Testis (tissue), 3 donors: ENCODE measurements around the gene ATP2B3. TPM values are rescaled to one million over a fixed set of nuclear protein-coding genes. Genes with fewer than 3 reads are reported as not detected.

Experiments used
- DNase-seq: peaks from one replicate; pipeline ENCODE4 v3.0.0-alpha.2; 2019
- H3K27ac ChIP-seq, 2 donors: fragments of 200-600 bp; sonication (generic); one replicate each; pipeline ENCODE4 v1.5.1; 2019
- H3K27me3 ChIP-seq: fragments of 200-600 bp; sonication (generic); one replicate; pipeline ENCODE4 v1.5.1; 2019
- H3K36me3 ChIP-seq: fragments of 200-600 bp; sonication (generic); one replicate; pipeline ENCODE4 v1.5.1; 2017; ENCODE audit warnings: low read depth; ENCODE audit errors: missing control alignments
- H3K4me1 ChIP-seq: fragments of 200-600 bp; sonication (generic); one replicate; pipeline ENCODE4 v1.5.1; 2019
- H3K4me3 ChIP-seq, 2 donors: fragments of 200-600 bp; sonication (generic); one replicate each; pipeline ENCODE4 v1.5.1; 2017 to 2019
- H3K9me3 ChIP-seq: fragments of 200-600 bp; sonication (generic); one replicate; pipeline ENCODE4 v1.5.1; 2017
- CTCF ChIP-seq, 3 experiments: fragments of 450-650 bp in 2 of 3; fragments of 200-600 bp in 1 of 3; sonication (generic) in 1 of 3; IDR thresholded peaks; one replicate each; pipeline ENCODE4 v1.5.1; 2016 to 2019; ENCODE audit warnings: antibody characterized with exemption in 3 of 3, mild to moderate bottlenecking in 2 of 3, moderate library complexity in 1 of 3
- POLR2A ChIP-seq: fragments of 450-650 bp; IDR thresholded peaks from one replicate; pipeline ENCODE4 v1.6.1; 2017; ENCODE audit warnings: antibody characterized with exemption, mild to moderate bottlenecking, moderate library complexity
- WGBS, 2 donors: methylation state at CpG; one replicate each; pipeline ENCODE4 v1.1.5; 2018; 5-methylcytosine and 5-hydroxymethylcytosine counted together
- intact Hi-C: fragments of 100-400 bp; cut with DNase I; formaldehyde crosslinking; loops from one replicate; pipeline ENCODE4 v1.15.1; 2023; ENCODE audit warnings: low total_unique reads
- polyA plus RNA-seq: library from polyadenylated mRNA; stranded (reverse); fragments of 350-450 nt; fragmentation: Illumina TruSeq; extraction: RNeasy Lipid Tissue Mini Kit (QIAGEN cat#74804); gene quantifications from one replicate; pipeline ENCODE4 v1.2.3, GENCODE V29; 2014; ENCODE audit warnings: low read depth, low replicate concordance; ENCODE audit not compliant: insufficient read depth
- total RNA-seq, 2 donors: library from RNA; depleted of rRNA; stranded (reverse); fragments of >200 nt; gene quantifications; one replicate each; pipeline ENCODE4 v1.2.3, GENCODE V29; 2016

The ATP2B3 gene
- total and polyA plus RNA-seq, 3 donors from 2014 or later, result 0.16 to 1.2 (median 0.73) TPM

DNA sequence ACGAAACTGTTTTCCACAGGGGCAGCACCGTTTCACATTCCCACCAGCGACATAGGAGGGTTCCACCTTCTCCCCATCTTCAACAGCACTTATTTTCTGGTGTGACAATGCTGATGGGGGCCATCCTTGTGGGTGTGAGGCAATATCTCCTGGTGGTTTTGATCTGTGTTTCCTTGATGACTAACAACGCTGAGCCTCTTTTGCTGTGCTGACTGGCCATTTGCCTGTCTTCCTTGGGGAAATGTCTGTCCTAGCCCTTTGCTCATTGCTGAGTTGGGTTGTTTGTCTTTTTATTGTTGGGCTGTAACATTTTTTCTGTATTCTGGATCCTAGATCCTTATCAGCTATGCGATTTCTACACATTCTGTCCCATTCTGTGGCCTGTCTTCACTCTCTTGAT is 33.7 kb downstream of the ATP2B3 start:
- Histone ChIP-seq H3K27ac (no peak overlapping the region), H3K27me3 (no peaks in the 10 kb centered on the region), H3K36me3 (no peaks in the 10 kb centered on the region), H3K4me1 (no peaks in the 10 kb centered on the region), H3K4me3 (no peak overlapping the region), H3K9me3 (no peaks in the 10 kb centered on the region)
- no peak for DNase-seq
- intact Hi-C loops, result no loop called here
- WGBS, 2 donors, result 84 to 99% methylated on average over 5 of the region's 5 CpGs
- no peak for TF ChIP-seq POLR2A
- TF ChIP-seq CTCF (IDR thresholded peaks at IDR 0.05), result no peak

DNA sequence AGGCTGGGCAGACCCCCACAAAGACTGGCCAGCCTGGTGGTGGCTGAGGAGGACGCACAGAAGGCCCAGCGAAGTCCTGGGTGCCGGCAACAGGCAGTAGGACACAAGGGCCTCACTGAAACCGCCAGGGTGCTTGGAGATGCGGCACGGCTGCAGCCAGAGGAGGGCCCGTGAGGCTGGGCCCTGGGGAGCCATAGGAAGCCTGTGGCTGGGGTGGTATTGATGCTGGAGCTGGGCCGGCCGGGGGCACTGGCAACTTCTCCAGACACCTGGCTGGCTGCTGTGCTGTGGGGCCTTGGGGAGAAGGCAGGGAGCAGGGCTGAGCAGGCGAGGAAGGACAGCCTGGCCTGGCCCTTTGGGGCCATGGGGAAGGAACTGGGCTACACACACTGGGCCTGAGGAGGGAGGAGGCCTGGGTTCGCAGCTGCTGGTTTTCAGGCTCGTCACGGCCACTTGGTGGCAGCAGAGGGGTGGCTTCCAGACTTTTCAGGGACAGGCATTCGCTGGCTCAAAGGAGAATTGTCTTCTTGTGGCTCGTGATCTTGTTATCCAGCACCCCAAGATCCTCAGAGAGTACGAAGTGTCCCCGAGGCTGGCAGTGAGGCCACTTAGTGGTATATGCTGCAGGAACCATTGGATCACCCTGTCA is 37.2 kb downstream of the ATP2B3 start:
- no peak overlapping the region for H3K27ac ChIP-seq
- 0 to 64% methylated on average over 5 to 15 of the region's 17 CpGs for WGBS, 2 donors
- peak; percentile 72 for DNase-seq
- H3K4me3 ChIP-seq, result no peak overlapping the region
- no peaks in the 10 kb centered on the region for H3K9me3 ChIP-seq
- peak in 2 of 3 experiments; percentile 39 to 56 for TF ChIP-seq CTCF (IDR thresholded peaks at IDR 0.05)
- no peak for TF ChIP-seq POLR2A
- no peaks in the 10 kb centered on the region for H3K27me3 ChIP-seq
- H3K4me1 ChIP-seq, result no peaks in the 10 kb centered on the region
- intact Hi-C loops, result no loop called here
- no peaks in the 10 kb centered on the region for H3K36me3 ChIP-seq

- intact Hi-C loops, result no loop called here
- no peaks in the 10 kb centered on the region for H3K9me3 ChIP-seq
- no peak overlapping the region for H3K27ac ChIP-seq
- no peaks in the 10 kb centered on the region for H3K27me3 ChIP-seq
- no peak for DNase-seq
- no peaks in the 10 kb centered on the region for H3K36me3 ChIP-seq
- H3K4me3 ChIP-seq, result no peak overlapping the region
- 93% methylated on average over 9 of the region's 12 CpGs; no CpG with 5 or more reads in 1 of the 2 donors for WGBS, 2 donors
- no peaks in the 10 kb centered on the region for H3K4me1 ChIP-seq
- no peak for TF ChIP-seq POLR2A
- TF ChIP-seq CTCF (IDR thresholded peaks at IDR 0.05), result no peak
These were observed 39.3 kb downstream of the ATP2B3 start for GRCh38 chrX:153556767-153557166.

- no peak for DNase-seq
- H3K4me3 ChIP-seq, result no peak overlapping the region
- H3K36me3 ChIP-seq, result no peaks in the 10 kb centered on the region
- H3K27me3 ChIP-seq, result no peaks in the 10 kb centered on the region
- intact Hi-C loops, result no loop called here
- H3K9me3 ChIP-seq, result no peaks in the 10 kb centered on the region
- WGBS, 2 donors, result 80 to 91% methylated on average over 1 to 19 of the region's 19 CpGs
- no peaks in the 10 kb centered on the region for H3K4me1 ChIP-seq
- TF ChIP-seq POLR2A (no peak), CTCF (IDR thresholded peaks at IDR 0.05) (no peak)
- no peak overlapping the region for H3K27ac ChIP-seq
These were observed 40.3 kb downstream of the ATP2B3 start for GRCh38 chrX:153557618-153558355.
